T-helper 1 cell treated with Interleukin-12 subunit alpha and Interleukin-12 subunit beta and Interleukin-4 antibody, amounts not matched to agents 30 ng/mL and 1 ng/mL, for 36 hours (primary cell): ENCODE measurements around the gene CYBRD1. TPM values are rescaled to one million over a fixed set of nuclear protein-coding genes. Genes with fewer than 3 reads are reported as not detected.

Experiments
- intact Hi-C: fragments of 100-400 bp; cut with micrococcal nuclease; formaldehyde crosslinking; loops from one replicate; pipeline ENCODE4 v1.15.1; 2024
- total RNA-seq: library from RNA; stranded (reverse); gene quantifications from 2 replicates; pipeline ENCODE4 v1.2.3, GENCODE V29; 2022

The CYBRD1 gene
- total RNA-seq, 1 donor from 2014 or later, result 0.96 TPM

GRCh38 chr2:171553236-171553635, 31.0 kb downstream of the CYBRD1 start:
- intact Hi-C loops, result no loop called here

GRCh38 chr2:171553858-171554257, 31.6 kb downstream of the CYBRD1 start:
- intact Hi-C loops, result no loop called here

GRCh38 chr2:171554991-171555615, 32.8 kb downstream of the CYBRD1 start:
- intact Hi-C loops, result no loop called here

- intact Hi-C loops, result no loop called here
These were observed 35.1 kb downstream of the CYBRD1 start for GRCh38 chr2:171557363-171557762.

- intact Hi-C loops, result no loop called here
These were observed 41.0 kb downstream of the CYBRD1 start for GRCh38 chr2:171563301-171563700.

GRCh38 chr2:171564463-171564862, 42.2 kb downstream of the CYBRD1 start:
- intact Hi-C loops, result no loop called here

GRCh38 chr2:171566057-171566456, 43.8 kb downstream of the CYBRD1 start:
- intact Hi-C loops, result no loop called here

- intact Hi-C loops, result no loop called here
These were observed 44.5 kb downstream of the CYBRD1 start for GRCh38 chr2:171566753-171567152.

GRCh38 chr2:171568089-171568488, 45.8 kb downstream of the CYBRD1 start:
- intact Hi-C loops, result no loop called here

- intact Hi-C loops, result loop anchor here (5.0 kb wide), 1 partner anchor 981 kb away; no protein-coding TSS in a partner anchor
These were observed 49.4 kb downstream of the CYBRD1 start for GRCh38 chr2:171571721-171572120.

- intact Hi-C loops, result loop anchor here (1.0 to 5.0 kb wide), 8 partner anchors 25 to 1137 kb away; partner anchors contain the start of gene HAT1
These were observed 52.0 kb downstream of the CYBRD1 start for GRCh38 chr2:171574149-171574795.

- intact Hi-C loops, result loop anchor here (2.0 kb wide), 2 partner anchors 23 to 1135 kb away; no protein-coding TSS in a partner anchor
These were observed 53.3 kb downstream of the CYBRD1 start for GRCh38 chr2:171575606-171576005.

GRCh38 chr2:171578127-171578803, 56.0 kb downstream of the CYBRD1 start:
- intact Hi-C loops, result no loop called here

- intact Hi-C loops, result no loop called here
These were observed 57.2 kb downstream of the CYBRD1 start for GRCh38 chr2:171579481-171579880.

GRCh38 chr2:171583566-171583965, 61.3 kb downstream of the CYBRD1 start:
- intact Hi-C loops, result no loop called here

- intact Hi-C loops, result no loop called here
These were observed 61.7 kb downstream of the CYBRD1 start for GRCh38 chr2:171584001-171584400.

- intact Hi-C loops, result no loop called here
These were observed 64.9 kb downstream of the CYBRD1 start for GRCh38 chr2:171587132-171587531.

- intact Hi-C loops, result no loop called here
These were observed 65.3 kb downstream of the CYBRD1 start for GRCh38 chr2:171587567-171587966.

- intact Hi-C loops, result no loop called here
These were observed 67.8 kb downstream of the CYBRD1 start for GRCh38 chr2:171590116-171590515.

GRCh38 chr2:171592036-171592555, 69.8 kb downstream of the CYBRD1 start:
- intact Hi-C loops, result no loop called here

- intact Hi-C loops, result loop anchor here (5.0 kb wide), 2 partner anchors 107 to 887 kb away; no protein-coding TSS in a partner anchor
These were observed 73.2 kb downstream of the CYBRD1 start for GRCh38 chr2:171595456-171595855.

- intact Hi-C loops, result loop anchor here (5.0 kb wide), 2 partner anchors 106 to 886 kb away; no protein-coding TSS in a partner anchor
These were observed 73.6 kb downstream of the CYBRD1 start for GRCh38 chr2:171595896-171596295.
